K562 (cell line): ENCODE data around the gene CNPY4. TPM values are rescaled to one million over a fixed set of nuclear protein-coding genes. Genes with fewer than 3 reads are reported as not detected.

Source experiments
- HDGF ChIP-seq: fragments of 450-650 bp; IDR thresholded peaks from 2 replicates; pipeline ENCODE4 v1.6.1; 2016
- HINFP ChIP-seq: fragments of 450-650 bp; conservative IDR thresholded peaks from 2 replicates; pipeline ENCODE4 v1.6.1; 2016; ENCODE audit warnings: missing genetic modification characterization, low read depth, mild to moderate bottlenecking, control low read depth, missing compliant biosample characterization
- RHOXF2B ChIP-seq: fragments of 250-450 bp; sonication (Bioruptor Pico); conservative IDR thresholded peaks from 2 replicates; pipeline ENCODE4 v1.5.1; 2021
- SRSF9 ChIP-seq: fragments of 200-400 bp; formaldehyde crosslinking; IDR thresholded peaks from 2 replicates; pipeline ENCODE4 v1.6.1; 2017; ENCODE audit warnings: low read depth, low read length, borderline replicate concordance
- TEAD4 ChIP-seq, 2 experiments: sonication (generic) in 1 of 2; formaldehyde crosslinking in 1 of 2; IDR thresholded peaks; 2 replicates each; pipeline versions ENCODE4 v1.6.1 to v1.8.0; 2012 to 2022; ENCODE audit warnings: borderline replicate concordance in 1 of 2, inconsistent platforms in 1 of 2, low read length in 1 of 2, mild to moderate bottlenecking in 1 of 2, missing genetic modification reagents in 1 of 2
- THRAP3 ChIP-seq: fragments of 450-650 bp; IDR thresholded peaks from 2 replicates; pipeline ENCODE4 v1.6.1; 2016; ENCODE audit warnings: mild to moderate bottlenecking, inconsistent platforms, borderline replicate concordance
- ZHX1 ChIP-seq: fragments of 150-350 bp; conservative IDR thresholded peaks from 2 replicates; pipeline ENCODE4 v1.6.1; 2014; ENCODE audit warnings: low read length
- ZNF311 ChIP-seq: fragments of 250-450 bp; sonication (Bioruptor Pico); IDR thresholded peaks from 2 replicates; pipeline ENCODE4 v1.4.0; 2020; ENCODE audit warnings: mild to moderate bottlenecking, moderate library complexity
- ZNF668 ChIP-seq: fragments of 250-450 bp; sonication (Bioruptor Pico); IDR thresholded peaks from 2 replicates; pipeline ENCODE4 v1.8.0; 2022; ENCODE audit warnings: mild to moderate bottlenecking, inconsistent platforms
- polyA plus RNA-seq, 8 experiments: library from polyadenylated mRNA; depleted of rRNA in 4 of 8; stranded (reverse) in 5 of 8; unstranded in 3 of 8; fragments of >200 nt; fragmentation: Nextera tagmentation in 2 of 8; fragmentation: Illumina TruSeq in 1 of 8; extraction: Ambion mirVana in 2 of 8; extraction: Trizol in 1 of 8; gene quantifications; 2 replicates each; pipeline versions ENCODE4 v1.2.1 to v1.2.3, GENCODE V29; 2011 to 2014; ENCODE audit warnings: inconsistent platforms in 1 of 8, missing spikeins in 1 of 8
- total RNA-seq, 7 experiments: library from RNA; depleted of rRNA in 6 of 7; stranded (reverse); fragments of >200 nt in 6 of 7; fragmentation: Illumina TruSeq in 2 of 7; extraction: Trizol in 2 of 7; gene quantifications; 2 replicates each; pipeline versions ENCODE4 v1.2.1 to v1.2.3, GENCODE V29; 2011 to 2021; ENCODE audit warnings: low replicate concordance in 1 of 7
- TF ChIP-seq, protein P1 (sequence below): sonication (generic); formaldehyde crosslinking; IDR thresholded peaks from 2 replicates; pipeline ENCODE4 v1.8.0; 2023; ENCODE audit warnings: mild to moderate bottlenecking, missing genetic modification reagents
- TF ChIP-seq, protein P2 (sequence below): fragments of 250-450 bp; sonication (Bioruptor Pico); IDR thresholded peaks from 2 replicates; pipeline ENCODE4 v1.8.0; 2021; ENCODE audit warnings: mild to moderate bottlenecking, moderate library complexity
- TF ChIP-seq, protein P3 (sequence below): conservative IDR thresholded peaks from 2 replicates; pipeline ENCODE4 v1.6.1; 2011; ENCODE audit warnings: low read depth, mild to moderate bottlenecking, low read length; ENCODE audit not compliant: control insufficient read depth

Gene CNPY4
- total and polyA plus RNA-seq, 9 of the 15 experiments (the other 6 are each of a cell fraction or from before 2014, with no cell fraction given) = 1.9 to 11.2 (median 7.0) TPM

DNA sequence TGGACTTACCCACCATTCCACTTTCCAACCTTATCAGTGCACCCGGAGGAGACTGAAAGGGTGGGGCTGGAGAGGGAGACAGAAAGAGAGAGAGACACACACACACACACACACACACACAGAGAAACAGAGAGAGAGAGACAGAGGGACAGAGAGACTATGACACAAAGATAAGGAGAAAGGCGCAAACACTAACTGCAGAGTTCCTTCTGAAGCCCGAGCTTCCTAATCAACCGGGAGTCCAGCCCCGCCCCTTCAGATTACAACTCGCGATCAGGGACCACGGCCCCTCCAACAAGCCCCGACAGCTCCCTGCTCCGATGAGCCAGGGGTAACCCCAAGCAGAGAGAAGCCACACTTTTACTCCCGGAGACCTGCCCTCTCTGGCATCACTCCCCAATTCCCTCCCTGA, 48.5 kb downstream of the CNPY4 start (continued):
- TF ChIP-seq TEAD4 (IDR thresholded peaks at IDR 0.05; ENCODE audit: low read length) (peak; percentile 34; the same call in 1 of the 2 replicates), TEAD4 (CRISPR knock-in tag; IDR thresholded peaks at IDR 0.05; ENCODE audit: borderline replicate concordance) (no peak), RHOXF2B (CRISPR knock-in tag) (no peak), ZNF311 (CRISPR knock-in tag) (no peak), SRSF9 (no peak), ZNF668 (CRISPR knock-in tag) (no peak), HDGF (0 out of 2 replicates have a peak, but pooled peaks have one; percentile 34), ZHX1 (0 out of 2 replicates have a peak, but pooled peaks have one; percentile 74), THRAP3 (no peak; the same call in 1 of the 2 replicates), HINFP (tag) (no peak)
- TF ChIP-seq, protein P1, sequence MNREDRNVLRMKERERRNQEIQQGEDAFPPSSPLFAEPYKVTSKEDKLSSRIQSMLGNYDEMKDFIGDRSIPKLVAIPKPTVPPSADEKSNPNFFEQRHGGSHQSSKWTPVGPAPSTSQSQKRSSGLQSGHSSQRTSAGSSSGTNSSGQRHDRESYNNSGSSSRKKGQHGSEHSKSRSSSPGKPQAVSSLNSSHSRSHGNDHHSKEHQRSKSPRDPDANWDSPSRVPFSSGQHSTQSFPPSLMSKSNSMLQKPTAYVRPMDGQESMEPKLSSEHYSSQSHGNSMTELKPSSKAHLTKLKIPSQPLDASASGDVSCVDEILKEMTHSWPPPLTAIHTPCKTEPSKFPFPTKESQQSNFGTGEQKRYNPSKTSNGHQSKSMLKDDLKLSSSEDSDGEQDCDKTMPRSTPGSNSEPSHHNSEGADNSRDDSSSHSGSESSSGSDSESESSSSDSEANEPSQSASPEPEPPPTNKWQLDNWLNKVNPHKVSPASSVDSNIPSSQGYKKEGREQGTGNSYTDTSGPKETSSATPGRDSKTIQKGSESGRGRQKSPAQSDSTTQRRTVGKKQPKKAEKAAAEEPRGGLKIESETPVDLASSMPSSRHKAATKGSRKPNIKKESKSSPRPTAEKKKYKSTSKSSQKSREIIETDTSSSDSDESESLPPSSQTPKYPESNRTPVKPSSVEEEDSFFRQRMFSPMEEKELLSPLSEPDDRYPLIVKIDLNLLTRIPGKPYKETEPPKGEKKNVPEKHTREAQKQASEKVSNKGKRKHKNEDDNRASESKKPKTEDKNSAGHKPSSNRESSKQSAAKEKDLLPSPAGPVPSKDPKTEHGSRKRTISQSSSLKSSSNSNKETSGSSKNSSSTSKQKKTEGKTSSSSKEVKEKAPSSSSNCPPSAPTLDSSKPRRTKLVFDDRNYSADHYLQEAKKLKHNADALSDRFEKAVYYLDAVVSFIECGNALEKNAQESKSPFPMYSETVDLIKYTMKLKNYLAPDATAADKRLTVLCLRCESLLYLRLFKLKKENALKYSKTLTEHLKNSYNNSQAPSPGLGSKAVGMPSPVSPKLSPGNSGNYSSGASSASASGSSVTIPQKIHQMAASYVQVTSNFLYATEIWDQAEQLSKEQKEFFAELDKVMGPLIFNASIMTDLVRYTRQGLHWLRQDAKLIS (CRISPR knock-in tag) = peak; percentile 62; the same call in 1 of the 2 replicates
- TF ChIP-seq, protein P2, sequence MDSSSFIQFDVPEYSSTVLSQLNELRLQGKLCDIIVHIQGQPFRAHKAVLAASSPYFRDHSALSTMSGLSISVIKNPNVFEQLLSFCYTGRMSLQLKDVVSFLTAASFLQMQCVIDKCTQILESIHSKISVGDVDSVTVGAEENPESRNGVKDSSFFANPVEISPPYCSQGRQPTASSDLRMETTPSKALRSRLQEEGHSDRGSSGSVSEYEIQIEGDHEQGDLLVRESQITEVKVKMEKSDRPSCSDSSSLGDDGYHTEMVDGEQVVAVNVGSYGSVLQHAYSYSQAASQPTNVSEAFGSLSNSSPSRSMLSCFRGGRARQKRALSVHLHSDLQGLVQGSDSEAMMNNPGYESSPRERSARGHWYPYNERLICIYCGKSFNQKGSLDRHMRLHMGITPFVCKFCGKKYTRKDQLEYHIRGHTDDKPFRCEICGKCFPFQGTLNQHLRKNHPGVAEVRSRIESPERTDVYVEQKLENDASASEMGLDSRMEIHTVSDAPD = no peak
- TF ChIP-seq, protein P3, sequence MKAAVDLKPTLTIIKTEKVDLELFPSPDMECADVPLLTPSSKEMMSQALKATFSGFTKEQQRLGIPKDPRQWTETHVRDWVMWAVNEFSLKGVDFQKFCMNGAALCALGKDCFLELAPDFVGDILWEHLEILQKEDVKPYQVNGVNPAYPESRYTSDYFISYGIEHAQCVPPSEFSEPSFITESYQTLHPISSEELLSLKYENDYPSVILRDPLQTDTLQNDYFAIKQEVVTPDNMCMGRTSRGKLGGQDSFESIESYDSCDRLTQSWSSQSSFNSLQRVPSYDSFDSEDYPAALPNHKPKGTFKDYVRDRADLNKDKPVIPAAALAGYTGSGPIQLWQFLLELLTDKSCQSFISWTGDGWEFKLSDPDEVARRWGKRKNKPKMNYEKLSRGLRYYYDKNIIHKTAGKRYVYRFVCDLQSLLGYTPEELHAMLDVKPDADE = no peak
